Measurements from ENCODE around the gene PET117. TPM values are rescaled to one million over a fixed set of nuclear protein-coding genes. Genes with fewer than 3 reads are reported as not detected.
"Not testable (repeated sequence)": the region's sequence is repeated elsewhere in the genome, so short reads cannot be mapped to it uniquely, and the experiment has no call there.

PET117 gene
- total RNA-seq, 1 donor from 2014 or later, result 24.1 TPM

GRCh38 chr20:18094191-18094590, 43.5 kb upstream of the PET117 start:
- no peak overlapping the region for H3K4me3 ChIP-seq (ENCODE audit: low read depth, low read length)
- no peak for TF ChIP-seq CTCF (conservative IDR thresholded peaks at IDR 0.05; ENCODE audit: low read depth, low read length)
- no peak for DNase-seq (ENCODE audit: low read depth)

GRCh38 chr20:18100569-18100968, 37.1 kb upstream of the PET117 start:
- not testable (repeated sequence) for H3K4me3 ChIP-seq (ENCODE audit: low read depth, low read length); DNase-seq (ENCODE audit: low read depth)

GRCh38 chr20:18101125-18101810, 36.4 kb upstream of the PET117 start:
- TF ChIP-seq CTCF (conservative IDR thresholded peaks at IDR 0.05; ENCODE audit: low read depth, low read length), result no peak
- no peak for DNase-seq (ENCODE audit: low read depth)
- H3K4me3 ChIP-seq (ENCODE audit: low read depth, low read length), result no peak overlapping the region

GRCh38 chr20:18103497-18103896, 34.2 kb upstream of the PET117 start:
- no peak for DNase-seq (ENCODE audit: low read depth)
- H3K4me3 ChIP-seq (ENCODE audit: low read depth, low read length), result no peak overlapping the region
- no peak for TF ChIP-seq CTCF (conservative IDR thresholded peaks at IDR 0.05; ENCODE audit: low read depth, low read length)

- H3K4me3 ChIP-seq (ENCODE audit: low read depth, low read length), result no peak overlapping the region
- no peak for DNase-seq (ENCODE audit: low read depth)
- TF ChIP-seq CTCF (conservative IDR thresholded peaks at IDR 0.05; ENCODE audit: low read depth, low read length), result no peak
Observed at GRCh38 chr20:18108326-18108725, 29.3 kb upstream of the PET117 start.

GRCh38 chr20:18128574-18128973, 9.1 kb upstream of the PET117 start:
- H3K4me3 ChIP-seq (ENCODE audit: low read depth, low read length); DNase-seq (ENCODE audit: low read depth): not testable (repeated sequence)

GRCh38 chr20:18132663-18133062, 5.0 kb upstream of the PET117 start:
- H3K4me3 ChIP-seq (ENCODE audit: low read depth, low read length), result no peak overlapping the region
- TF ChIP-seq CTCF (conservative IDR thresholded peaks at IDR 0.05; ENCODE audit: low read depth, low read length), result no peak
- DNase-seq (ENCODE audit: low read depth), result no peak

GRCh38 chr20:18133962-18134361, 3.7 kb upstream of the PET117 start:
- no peak for TF ChIP-seq CTCF (conservative IDR thresholded peaks at IDR 0.05; ENCODE audit: low read depth, low read length)
- H3K4me3 ChIP-seq (ENCODE audit: low read depth, low read length), result no peak overlapping the region
- no peak for DNase-seq (ENCODE audit: low read depth)
